PC-9 (cell line): ENCODE results near the gene SLC6A20.

Source experiments
- CTCF ChIP-seq: fragments of 200-600 bp; sonication (generic); conservative IDR thresholded peaks from 2 replicates; pipeline ENCODE4 v1.6.1; 2017; ENCODE audit warnings: mixed run types, antibody characterized with exemption, mild to moderate bottlenecking, moderate library complexity
- EZH2 ChIP-seq: fragments of 200-600 bp; sonication (generic); IDR thresholded peaks from 2 replicates; pipeline ENCODE4 v1.8.0; 2017; ENCODE audit warnings: antibody characterized with exemption, low read depth

- TF ChIP-seq EZH2: no peak
- no peak for TF ChIP-seq CTCF
These were observed 40.3 kb downstream of the SLC6A20 start for GRCh38 chr3:45756055-45756454.
